Tibial artery (tissue), 4 donors: ENCODE results near the gene PIR.

Experiments used
- DNase-seq, 2 donors: peaks; one replicate each; pipeline ENCODE4 v3.0.0-alpha.2; 2019
- H3K27ac ChIP-seq, 2 donors: fragments of 200-600 bp; sonication (generic) in 1 of 2; 1 replicate in 1 of 2; 2 replicates in 1 of 2; pipeline ENCODE4 v1.5.1; 2018 to 2019; ENCODE audit warnings: mild to moderate bottlenecking in 1 of 2
- H3K27me3 ChIP-seq, 2 donors: fragments of 200-600 bp; sonication (generic) in 1 of 2; one replicate each; pipeline versions ENCODE4 v1.5.1 to v1.6.0; 2016 to 2019
- H3K36me3 ChIP-seq, 3 donors: fragments of 200-600 bp; sonication (generic) in 2 of 3; one replicate each; pipeline ENCODE4 v1.5.1; 2016 to 2019; ENCODE audit warnings: mild to moderate bottlenecking in 2 of 3
- H3K4me1 ChIP-seq, 4 donors: fragments of 200-600 bp; sonication (generic) in 2 of 4; 1 replicate in 3 of 4; 2 replicates in 1 of 4; pipeline ENCODE4 v1.5.1; 2016 to 2019
- H3K4me3 ChIP-seq, 2 donors: fragments of 200-600 bp; sonication (generic) in 1 of 2; 1 replicate in 1 of 2; 2 replicates in 1 of 2; pipeline ENCODE4 v1.5.1; 2018 to 2019; ENCODE audit warnings: mild to moderate bottlenecking in 2 of 2
- H3K9me3 ChIP-seq, 3 donors: fragments of 200-600 bp; sonication (generic) in 1 of 3; one replicate each; pipeline ENCODE4 v1.5.1; 2016 to 2019
- CTCF ChIP-seq, 2 experiments: fragments of 200-600 bp in 1 of 2; fragments of 450-650 bp in 1 of 2; IDR thresholded peaks; one replicate each; pipeline ENCODE4 v1.5.1; 2017 to 2019; ENCODE audit warnings: antibody characterized with exemption in 2 of 2, mild to moderate bottlenecking in 1 of 2, moderate library complexity in 1 of 2
- intact Hi-C: fragments of 100-400 bp; cut with DNase I; formaldehyde crosslinking; loops from one replicate; pipeline ENCODE4 v1.15.0; 2023; ENCODE audit warnings: low total_unique reads

Gene PIR

GRCh38 chrX:15492469-15492868 lies 664 bp downstream of the PIR start:
- Histone ChIP-seq H3K4me3 (peak overlapping the region; percentile 59 to 64), H3K36me3 (no peaks in the 10 kb centered on the region), H3K27me3 (no peaks in the 10 kb centered on the region), H3K9me3 (no peaks in the 10 kb centered on the region), H3K27ac (peak overlapping the region; percentile 55 to 77), H3K4me1 (peaks cover 0 to 16% (median 0%) of the 10 kb centered on the region in 4 donors)
- intact Hi-C loops = loop anchor here (10.0 kb wide), 1 partner anchor 362 kb away; the partner anchor contains the start of gene AP1S2
- no peak for TF ChIP-seq CTCF (IDR thresholded peaks at IDR 0.05)
- no peak for DNase-seq

- H3K9me3 ChIP-seq = no peaks in the 10 kb centered on the region
- H3K27ac ChIP-seq = no peak overlapping the region
- H3K4me1 ChIP-seq = no peaks in the 10 kb centered on the region
- no peak for TF ChIP-seq CTCF (IDR thresholded peaks at IDR 0.05)
- H3K27me3 ChIP-seq = no peaks in the 10 kb centered on the region
- DNase-seq = no peak
- intact Hi-C loops = no loop called here
- H3K36me3 ChIP-seq = no peaks in the 10 kb centered on the region
- H3K4me3 ChIP-seq = no peak overlapping the region
These were observed 9.2 kb downstream of the PIR start for GRCh38 chrX:15483891-15484290.

GRCh38 chrX:15475486-15475885 lies 17.6 kb downstream of the PIR start:
- no peaks in the 10 kb centered on the region for H3K9me3 ChIP-seq
- H3K27me3 ChIP-seq = no peaks in the 10 kb centered on the region
- H3K4me1 ChIP-seq = no peaks in the 10 kb centered on the region
- intact Hi-C loops = no loop called here
- DNase-seq = no peak
- no peak for TF ChIP-seq CTCF (IDR thresholded peaks at IDR 0.05)
- peaks cover 0 to 12% (median 0%) of the 10 kb centered on the region in 3 donors for H3K36me3 ChIP-seq
- no peak overlapping the region for H3K4me3 ChIP-seq
- no peak overlapping the region for H3K27ac ChIP-seq

- intact Hi-C loops = no loop called here
- TF ChIP-seq CTCF (IDR thresholded peaks at IDR 0.05) = no peak
- Histone ChIP-seq H3K27me3 (no peaks in the 10 kb centered on the region), H3K4me3 (no peak overlapping the region), H3K9me3 (no peaks in the 10 kb centered on the region), H3K36me3 (peaks cover 0 to 12% (median 0%) of the 10 kb centered on the region in 3 donors), H3K4me1 (no peaks in the 10 kb centered on the region), H3K27ac (no peak overlapping the region)
- no peak for DNase-seq
These were observed 18.1 kb downstream of the PIR start for GRCh38 chrX:15475021-15475420.

GRCh38 chrX:15474028-15474427 lies 19.1 kb downstream of the PIR start:
- no peaks in the 10 kb centered on the region for H3K4me1 ChIP-seq
- no peak for TF ChIP-seq CTCF (IDR thresholded peaks at IDR 0.05)
- no peak overlapping the region for H3K27ac ChIP-seq
- DNase-seq = no peak
- H3K27me3 ChIP-seq = no peaks in the 10 kb centered on the region
- peaks cover 0 to 12% (median 0%) of the 10 kb centered on the region in 3 donors for H3K36me3 ChIP-seq
- intact Hi-C loops = no loop called here
- H3K4me3 ChIP-seq = no peak overlapping the region
- H3K9me3 ChIP-seq = no peaks in the 10 kb centered on the region

- H3K36me3 ChIP-seq = peaks cover 0 to 2% (median 0%) of the 10 kb centered on the region in 3 donors
- no peak for TF ChIP-seq CTCF (IDR thresholded peaks at IDR 0.05)
- no peak overlapping the region for H3K27ac ChIP-seq
- H3K4me1 ChIP-seq = no peaks in the 10 kb centered on the region
- H3K4me3 ChIP-seq = no peak overlapping the region
- H3K9me3 ChIP-seq = no peaks in the 10 kb centered on the region
- no peaks in the 10 kb centered on the region for H3K27me3 ChIP-seq
- DNase-seq = no peak
- intact Hi-C loops = no loop called here
These were observed 20.6 kb downstream of the PIR start for GRCh38 chrX:15472531-15472930.
